Measurements from ENCODE around the gene VGLL3.

Gene VGLL3

GRCh38 chr3:86895202-86895601 is 95.7 kb downstream of the VGLL3 start:
- no peak for DNase-seq (ENCODE audit: low spot score)
- in situ Hi-C loops (cut with MboI; ENCODE audit: low pct_unique_long_range_greater_than_20kb, low sequenced_read_pairs, unreplicated experiment): no loop called here
- no peak for TF ChIP-seq CTCF (IDR thresholded peaks at IDR 0.05; ENCODE audit: extremely low read depth, insufficient read depth, missing control alignments)

GRCh38 chr3:86890741-86891396 is 100.1 kb downstream of the VGLL3 start:
- in situ Hi-C loops (cut with MboI; ENCODE audit: low pct_unique_long_range_greater_than_20kb, low sequenced_read_pairs, unreplicated experiment): no loop called here
- no peak for TF ChIP-seq CTCF (IDR thresholded peaks at IDR 0.05; ENCODE audit: extremely low read depth, insufficient read depth, missing control alignments)
- no peak for DNase-seq (ENCODE audit: low spot score)

Measured in GM13977 (cell line).